ENCODE results near the gene ALDH3A2.
A peak's percentile ranks its signal among the peaks of the same experiment; 100 is the strongest.

The ALDH3A2 gene

DNA sequence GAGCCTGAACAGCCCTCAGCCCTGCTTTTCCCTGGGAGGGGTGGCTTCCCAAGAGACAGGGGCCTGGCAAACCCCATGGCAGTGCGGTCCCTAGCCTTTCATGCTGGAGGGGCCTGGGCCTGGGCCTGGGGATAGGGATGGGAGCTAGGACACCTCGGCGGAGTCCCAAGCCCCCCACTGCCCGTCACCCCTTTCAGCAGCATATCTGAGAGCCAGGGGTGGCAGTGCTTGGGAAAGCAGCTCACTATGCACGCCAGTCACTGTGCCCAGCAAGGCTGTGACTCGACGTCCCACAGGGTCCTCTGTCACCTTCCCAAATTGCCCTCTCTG is 68.4 kb downstream of the ALDH3A2 start:
- DNase-seq = no peak

DNA sequence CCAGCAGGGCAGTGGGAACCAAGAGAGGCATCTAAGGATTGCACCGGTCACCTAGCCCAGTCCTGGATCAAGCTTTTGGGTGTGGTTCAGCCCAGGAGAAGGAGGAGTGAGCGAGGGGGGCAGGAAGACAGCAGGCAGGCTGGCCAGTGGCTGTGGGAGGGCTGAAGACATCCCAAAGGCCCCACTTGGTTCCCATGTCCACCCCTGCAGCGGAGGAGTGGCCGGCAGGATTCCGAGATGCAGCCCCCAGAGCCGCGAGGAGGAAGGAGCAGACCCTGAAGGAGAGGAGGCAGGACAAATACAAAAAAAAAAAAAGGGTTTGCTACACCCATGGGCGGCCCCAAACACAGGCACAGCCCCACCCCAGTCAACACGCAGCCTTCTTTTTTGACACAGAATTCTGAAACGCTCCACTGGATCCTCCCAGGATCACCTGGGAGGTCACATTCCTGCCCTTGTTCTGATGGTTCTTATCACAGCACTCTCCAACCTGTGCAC is 68.9 kb downstream of the ALDH3A2 start:
- no peak for DNase-seq

GRCh38 chr17:19718041-19718612 is 69.6 kb downstream of the ALDH3A2 start:
- no peak for DNase-seq

DNA sequence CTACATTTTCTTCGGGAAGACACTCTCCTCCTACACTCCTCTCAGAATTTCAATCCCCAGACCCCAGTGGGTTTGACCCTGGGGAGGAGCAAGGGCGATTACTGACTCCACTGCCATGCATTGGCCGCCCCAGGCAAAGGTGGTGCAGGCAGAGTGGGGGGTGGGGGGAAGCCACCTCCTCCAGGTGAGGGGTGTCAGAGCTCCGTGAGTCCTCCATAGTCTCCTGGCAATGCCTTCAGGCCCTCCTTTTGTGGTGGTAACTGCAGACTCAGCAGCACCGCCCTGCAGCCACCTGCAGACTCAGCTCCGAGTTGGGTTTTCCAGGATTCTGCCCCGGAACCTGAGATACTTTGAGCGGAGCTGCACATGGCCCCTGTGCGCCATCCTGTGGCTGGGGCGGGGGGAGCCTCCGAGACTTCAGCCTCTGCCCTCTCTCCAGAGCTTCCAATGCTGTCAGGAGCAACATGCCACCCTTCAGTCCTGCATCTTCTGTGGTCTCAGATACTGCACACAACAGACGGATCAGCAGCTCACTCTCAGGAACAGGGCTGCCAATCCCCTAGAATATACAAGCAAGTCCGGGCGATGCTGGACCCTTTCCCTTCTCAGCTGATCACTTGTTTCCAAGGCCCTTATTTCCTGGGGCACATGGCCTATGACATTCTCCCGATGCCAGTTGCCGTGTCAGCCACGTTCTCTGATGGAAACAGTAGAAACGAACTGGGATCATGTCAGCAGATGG is 70.2 kb downstream of the ALDH3A2 start:
- DNase-seq = no peak

DNA sequence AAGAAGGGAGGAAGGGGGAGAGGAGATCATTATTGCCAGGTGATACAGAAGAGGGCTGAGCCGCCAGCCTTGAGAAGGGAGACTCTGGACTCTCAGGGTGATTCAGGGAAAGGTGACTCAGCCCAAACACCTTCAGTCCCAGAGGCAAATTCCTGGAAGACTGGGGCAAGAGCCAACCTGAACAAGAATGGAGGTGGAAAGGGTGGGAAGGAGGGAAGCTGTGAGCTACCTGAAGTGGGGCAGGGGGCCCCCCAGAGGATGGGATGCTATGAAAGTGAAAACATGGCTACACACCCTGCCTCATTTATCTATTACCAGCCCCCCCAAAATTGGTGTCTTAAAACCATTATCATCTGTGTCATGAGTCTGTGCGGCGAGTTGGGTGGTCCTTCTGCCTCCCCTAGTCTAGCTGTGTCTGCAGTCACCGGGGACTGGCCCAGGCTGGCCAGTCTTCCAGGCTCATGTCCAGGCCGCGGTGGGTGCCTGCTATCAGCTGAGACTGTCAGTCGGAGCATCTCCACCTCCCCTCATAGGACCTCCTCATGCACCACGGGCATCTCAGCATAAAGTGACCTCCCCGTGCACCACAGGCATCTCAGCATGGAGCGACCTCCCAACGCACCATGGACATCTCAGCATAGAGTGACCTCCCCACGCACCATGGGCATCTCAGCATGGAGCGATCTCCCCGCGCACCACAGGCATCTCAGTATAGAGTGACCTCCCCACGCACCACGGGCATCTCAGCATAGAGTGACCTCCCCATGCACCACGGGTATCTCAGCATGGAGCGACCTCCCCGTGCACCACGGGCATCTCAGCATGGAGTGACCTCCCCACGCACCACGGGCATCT is 71.0 kb downstream of the ALDH3A2 start:
- no peak for DNase-seq

DNA sequence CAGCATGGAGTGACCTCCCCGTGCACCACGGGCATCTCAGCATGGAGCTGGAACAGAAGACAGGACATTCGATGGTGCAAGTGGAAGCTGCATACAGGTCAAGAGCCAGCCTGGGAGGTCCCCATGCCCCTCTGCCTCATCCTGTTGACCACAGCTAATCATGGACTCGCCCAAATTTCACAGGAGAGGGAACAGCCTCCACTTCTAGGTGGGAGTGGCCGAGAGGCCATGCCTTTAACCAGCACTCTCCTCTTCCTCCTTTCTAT is 71.6 kb downstream of the ALDH3A2 start:
- no peak for DNase-seq

DNA sequence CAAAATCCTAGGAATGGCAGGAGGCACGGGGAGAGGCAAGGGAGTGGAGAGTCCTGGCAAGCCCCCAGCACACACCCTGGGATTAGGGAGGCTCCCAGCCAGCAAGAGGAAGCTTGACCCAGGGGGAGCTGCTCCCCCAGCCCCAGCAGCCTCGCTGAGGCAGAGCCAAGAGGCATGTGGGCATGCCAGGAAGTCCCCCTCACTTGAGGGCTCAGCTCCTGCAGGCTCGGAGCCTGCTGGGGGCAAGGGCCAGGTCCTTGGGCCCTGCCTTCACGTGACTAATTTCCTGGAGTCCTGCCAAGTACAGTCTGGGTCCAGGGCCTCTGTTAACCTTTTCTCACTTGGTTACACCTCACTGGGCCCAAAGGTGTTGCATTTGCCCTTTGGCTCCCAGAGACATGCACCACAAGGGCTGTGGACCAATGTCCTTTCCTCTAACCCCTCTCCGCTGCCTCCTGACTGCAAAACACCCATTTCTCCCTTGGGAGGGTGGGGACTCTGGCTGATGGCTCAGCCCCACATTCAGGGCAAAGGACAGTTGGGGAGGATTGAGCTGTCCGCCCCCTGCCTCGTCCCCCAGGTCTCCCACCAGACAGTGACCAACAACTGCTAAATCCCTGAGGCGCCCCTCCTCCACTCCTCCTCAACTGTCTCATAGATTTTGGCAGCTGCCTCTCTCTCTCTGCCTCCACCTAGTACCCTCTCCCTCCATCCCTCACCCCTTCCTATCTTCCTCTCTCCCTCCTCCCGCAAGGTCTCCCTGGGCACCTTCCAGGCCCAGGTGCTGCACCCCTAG is 72.3 kb downstream of the ALDH3A2 start:
- DNase-seq = peak; percentile 7

GRCh38 chr17:19723964-19724363 is 75.4 kb downstream of the ALDH3A2 start:
- DNase-seq = no peak

- no peak for DNase-seq
Observed at GRCh38 chr17:19724501-19725420, 76.2 kb downstream of the ALDH3A2 start.

- no peak for DNase-seq
Observed at GRCh38 chr17:19725486-19725885, 76.9 kb downstream of the ALDH3A2 start.

DNA sequence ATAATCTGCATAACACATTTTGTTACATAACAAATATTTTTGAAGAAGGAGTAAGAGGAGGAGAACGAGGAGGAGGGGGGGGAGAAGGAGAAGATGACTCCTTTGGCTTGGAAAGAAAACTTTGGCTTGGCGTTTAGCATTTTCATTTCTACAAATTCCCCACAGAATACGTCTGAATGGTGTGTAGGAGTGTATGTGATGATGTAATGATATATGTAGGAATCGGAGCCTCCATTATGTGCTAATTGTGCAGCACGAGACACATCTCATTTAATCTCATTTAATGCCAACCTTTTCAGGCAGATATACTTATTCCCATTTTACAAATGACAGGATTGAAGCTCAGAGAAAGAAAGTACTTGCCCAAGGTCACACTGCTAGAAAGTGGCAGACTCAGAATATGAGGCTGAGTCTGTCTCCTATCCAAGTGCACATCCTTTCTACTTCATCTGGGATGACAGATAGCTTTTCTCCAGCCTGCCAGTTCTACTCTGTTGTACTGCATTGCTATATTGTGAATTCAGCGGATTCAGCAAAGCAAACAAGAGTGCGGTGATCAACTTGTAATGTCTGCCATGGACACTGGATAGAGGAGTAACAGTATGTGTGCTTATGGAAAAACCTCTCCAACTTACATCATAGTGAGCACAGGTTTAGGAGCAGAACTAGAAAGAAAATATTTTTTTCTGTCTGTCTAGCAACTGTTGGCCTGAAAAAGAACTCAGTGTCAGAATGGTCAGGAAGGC is 78.3 kb downstream of the ALDH3A2 start:
- DNase-seq = no peak
